HPDE6-E6E7 (cell line): ENCODE data around the gene ASH1L.
A peak's percentile ranks its signal among the peaks of the same experiment; 100 is the strongest.
"Not testable (repeated sequence)": the region's sequence is repeated elsewhere in the genome, so short reads cannot be mapped to it uniquely, and the experiment has no call there.

Source experiments
- DNase-seq: peaks from one replicate; pipeline ENCODE4 v3.0.0; 2011; ENCODE audit warnings: missing footprints; ENCODE audit errors: extremely low spot score

ASH1L gene

DNA sequence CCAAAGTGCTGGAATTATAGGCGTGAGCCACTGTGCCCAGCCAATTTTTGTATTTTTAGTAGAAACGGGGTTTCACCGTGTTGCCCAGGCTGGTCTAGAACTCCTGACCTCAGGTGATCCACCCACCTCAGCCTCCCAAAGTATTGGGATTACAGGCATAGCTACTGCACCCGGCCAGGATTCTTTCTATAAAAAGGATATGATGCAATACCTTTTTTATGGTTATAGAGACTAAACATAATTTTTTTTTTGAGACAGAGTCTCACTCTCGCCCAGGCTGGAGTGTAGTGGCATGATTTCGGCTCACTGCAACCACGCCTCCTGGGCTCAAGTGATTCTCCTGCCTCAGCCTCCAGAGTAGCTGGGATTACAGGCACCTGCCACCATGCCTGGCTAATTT lies 233.7 kb downstream of the ASH1L start:
- not testable (repeated sequence) for DNase-seq

DNA sequence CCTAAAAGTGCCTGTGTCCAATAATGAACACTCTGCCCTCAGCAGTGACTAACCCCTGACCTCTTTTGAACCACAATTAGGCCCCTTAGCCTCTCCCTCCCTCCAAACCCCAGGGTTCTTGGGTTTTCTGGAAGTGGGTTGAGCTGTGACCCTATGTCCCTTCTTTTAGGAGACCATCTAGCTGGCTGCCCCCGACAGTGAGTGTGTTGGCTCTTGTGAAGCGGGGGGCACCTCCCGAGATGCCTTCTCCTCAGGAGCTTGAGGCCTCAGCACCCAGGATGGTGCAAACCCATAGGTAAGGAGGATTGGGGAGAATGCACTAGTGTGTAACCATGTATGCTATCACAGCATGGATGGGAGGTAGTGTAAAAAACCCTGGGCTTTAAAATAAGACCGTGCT lies 234.6 kb downstream of the ASH1L start:
- no peak for DNase-seq

DNA sequence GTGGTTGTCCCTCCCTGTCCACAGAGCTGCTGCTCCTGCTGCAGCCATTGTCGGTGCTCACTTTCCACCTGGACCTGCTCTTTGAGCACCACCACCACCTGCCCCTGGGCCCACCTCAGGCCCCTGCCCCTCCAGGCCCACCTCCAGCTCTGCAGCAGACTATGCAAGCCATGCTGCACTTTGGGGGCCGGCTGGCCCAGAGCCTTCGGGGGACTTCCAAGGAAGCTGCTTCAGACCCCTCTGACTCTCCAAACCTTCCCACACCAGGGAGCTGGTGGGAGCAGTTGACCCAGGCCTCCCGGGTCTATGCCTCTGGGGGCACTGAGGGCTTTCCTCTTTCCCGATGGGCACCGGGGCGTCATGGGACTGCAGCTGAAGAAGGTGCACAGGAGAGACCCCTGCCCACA lies 236.0 kb downstream of the ASH1L start:
- DNase-seq: no peak

DNA sequence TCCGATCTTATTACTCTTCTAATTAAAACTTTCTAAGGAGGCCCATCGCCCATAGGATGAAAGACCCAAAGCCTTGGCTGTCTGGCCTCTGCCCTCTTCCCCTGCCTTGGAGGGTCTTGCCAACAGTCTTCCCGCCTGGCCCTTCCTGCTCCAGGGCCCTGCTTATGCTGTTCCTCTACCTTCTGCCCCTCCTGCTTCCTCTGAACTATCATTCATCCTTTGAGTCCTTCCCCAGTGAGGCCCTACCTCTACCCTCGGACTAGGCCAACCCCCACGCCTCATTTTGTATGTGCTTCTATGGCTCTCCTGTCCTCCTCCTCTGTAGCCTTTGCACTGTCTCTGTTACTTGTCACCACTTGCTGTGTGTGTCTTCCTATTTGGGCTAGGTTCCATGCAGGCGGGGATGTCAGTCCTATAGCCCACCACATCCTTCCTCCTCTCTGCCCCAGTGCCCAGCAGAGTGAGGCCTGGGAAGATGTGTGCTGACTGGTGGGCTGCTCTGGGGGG lies 236.5 kb downstream of the ASH1L start:
- DNase-seq: no peak

DNA sequence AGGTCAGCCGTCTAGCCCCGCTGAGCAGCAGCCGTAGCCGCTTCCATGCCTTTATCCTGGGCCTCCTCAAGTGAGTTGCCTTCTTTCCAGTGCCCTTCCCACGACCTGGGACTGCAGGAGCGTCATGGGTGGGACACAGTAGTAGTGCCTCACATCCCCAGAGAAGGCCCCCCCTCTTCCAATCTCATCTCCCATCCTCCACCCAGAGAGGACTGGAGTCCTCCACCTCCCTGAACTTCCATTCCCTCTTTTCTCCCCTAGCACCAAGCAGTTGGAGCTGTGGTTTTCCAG lies 237.1 kb downstream of the ASH1L start:
- DNase-seq: no peak

DNA sequence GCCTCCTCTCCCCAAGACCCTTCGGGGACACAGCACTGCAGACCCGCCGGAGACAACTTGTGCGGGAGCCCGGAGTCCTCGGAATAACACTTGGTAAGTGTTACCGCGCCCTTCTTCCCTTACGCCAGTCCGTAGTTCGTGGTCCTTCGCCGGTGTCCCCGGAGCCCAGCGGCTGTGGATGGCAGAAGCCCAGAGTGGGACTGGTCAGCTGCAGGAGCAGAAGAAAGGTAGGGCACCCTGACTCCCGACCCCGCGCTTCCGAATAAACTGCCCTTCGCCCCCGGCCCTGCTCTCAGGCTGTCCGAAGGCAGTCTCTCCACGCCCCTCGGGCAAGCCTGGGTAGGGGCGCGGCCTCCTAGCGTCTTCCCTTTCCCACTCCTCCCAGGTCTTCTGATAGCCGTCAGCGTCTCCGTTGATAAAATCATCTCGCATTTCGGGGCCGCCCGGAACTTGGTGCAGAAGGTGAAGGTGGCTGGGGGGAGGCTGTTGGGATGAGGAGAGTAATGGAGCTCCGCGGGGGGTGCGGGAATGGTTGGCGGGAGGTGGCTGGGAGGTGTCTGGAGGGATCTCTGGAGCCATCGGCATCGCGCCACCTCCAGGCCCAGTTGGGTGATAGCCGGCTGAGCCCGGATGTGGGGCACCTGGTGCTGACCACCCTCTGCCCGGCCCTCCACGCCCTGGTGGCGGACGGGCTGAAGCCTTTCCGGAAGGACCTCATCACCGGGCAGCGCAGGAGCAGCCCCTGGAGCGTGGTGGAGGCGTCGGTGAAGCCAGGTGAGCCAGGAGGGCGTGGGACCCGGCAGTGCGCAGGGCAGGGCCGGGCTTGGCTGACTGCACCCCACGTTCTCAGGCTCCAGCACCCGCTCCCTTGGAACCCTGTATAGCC lies 237.6 kb downstream of the ASH1L start:
- DNase-seq: no peak

DNA sequence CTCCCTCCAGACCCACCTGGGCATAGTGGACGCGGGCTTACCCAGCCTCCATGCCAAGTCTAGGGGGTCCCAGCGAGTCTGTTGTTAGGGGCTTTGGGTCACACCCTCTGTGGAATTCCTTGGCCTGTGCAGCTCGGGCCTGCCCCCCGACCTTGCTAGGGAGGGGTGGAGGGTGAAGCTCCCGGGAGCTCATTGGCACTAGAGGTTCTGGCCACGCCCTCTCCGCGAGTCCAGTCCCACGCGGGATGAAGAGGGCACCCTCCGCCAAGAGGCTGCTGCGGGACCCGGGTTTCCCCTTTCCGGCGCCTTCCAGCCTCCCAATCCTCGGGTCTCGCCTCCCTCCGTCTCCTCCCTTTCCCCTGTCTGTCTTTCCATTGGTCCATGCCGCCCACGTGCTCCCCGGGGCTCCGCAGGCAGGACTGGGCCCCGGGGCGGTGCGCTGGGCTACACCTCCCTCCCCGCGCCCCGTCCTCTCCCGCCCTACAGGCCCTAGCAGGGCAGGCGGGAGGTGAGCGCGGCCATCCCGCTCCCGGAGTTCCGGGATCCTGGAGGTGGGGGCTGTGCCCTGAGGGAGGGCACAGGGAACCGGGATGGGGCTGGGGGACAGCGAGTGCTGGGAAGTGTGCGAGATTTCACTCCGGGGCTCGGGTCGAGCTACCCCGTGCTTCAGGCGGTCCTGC lies 238.4 kb downstream of the ASH1L start:
- peak; percentile 93 for DNase-seq

DNA sequence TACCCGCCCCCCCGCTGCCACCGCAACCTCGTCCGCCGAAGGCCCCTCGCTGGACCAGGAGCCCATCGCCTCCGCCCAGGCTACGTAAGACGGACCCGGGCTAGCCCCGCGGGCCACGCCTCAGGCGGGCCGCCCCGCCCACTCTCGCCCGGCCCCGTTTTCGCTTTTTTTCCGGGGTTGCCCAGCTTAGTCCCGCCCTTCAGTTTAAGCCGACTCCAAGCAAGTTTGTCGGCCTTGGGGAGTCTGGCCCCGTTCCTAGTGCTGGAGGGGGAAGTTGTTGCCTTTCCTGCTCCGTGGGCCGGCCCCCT lies 238.9 kb downstream of the ASH1L start:
- peak; percentile 74 for DNase-seq

DNA sequence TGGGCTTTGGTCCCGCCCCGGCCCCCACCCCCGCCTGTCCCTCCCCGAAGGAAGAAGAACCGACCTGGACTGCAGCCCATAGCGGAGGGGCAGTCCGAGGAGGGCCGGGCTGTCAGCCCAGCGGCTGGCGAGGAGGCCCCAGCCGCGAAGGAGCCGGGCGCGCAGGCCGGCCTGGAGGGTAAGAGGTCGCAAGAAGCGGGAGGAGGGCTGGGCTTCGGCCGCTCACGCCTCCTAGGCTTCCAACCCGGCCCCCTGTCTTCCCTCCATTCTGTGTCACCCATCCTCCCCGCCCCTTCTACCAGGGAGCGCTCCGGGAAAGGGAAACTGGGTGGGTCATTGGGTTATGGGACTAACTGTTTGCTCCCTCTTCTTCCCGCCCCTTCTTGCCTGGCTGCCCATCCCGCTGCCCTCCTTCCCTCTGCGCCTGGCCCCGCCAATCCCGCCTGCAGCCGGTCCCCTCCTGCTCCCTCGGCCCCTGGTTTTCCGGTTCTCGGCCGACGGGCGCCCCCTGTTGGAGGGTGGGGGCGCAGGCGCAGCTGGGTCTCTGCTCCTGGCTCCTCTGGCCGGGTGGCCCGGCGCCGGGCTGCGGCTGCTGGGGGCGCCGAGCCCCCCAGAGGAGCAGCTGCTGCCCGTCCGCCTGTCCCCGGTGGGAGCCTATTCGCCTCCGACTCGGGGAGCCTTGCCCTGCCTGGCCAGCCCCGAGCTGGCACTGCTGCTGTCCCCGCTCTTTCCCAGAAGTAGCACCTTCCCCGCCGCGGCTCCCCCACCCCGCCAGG lies 239.5 kb downstream of the ASH1L start:
- peak; percentile 88 for DNase-seq

DNA sequence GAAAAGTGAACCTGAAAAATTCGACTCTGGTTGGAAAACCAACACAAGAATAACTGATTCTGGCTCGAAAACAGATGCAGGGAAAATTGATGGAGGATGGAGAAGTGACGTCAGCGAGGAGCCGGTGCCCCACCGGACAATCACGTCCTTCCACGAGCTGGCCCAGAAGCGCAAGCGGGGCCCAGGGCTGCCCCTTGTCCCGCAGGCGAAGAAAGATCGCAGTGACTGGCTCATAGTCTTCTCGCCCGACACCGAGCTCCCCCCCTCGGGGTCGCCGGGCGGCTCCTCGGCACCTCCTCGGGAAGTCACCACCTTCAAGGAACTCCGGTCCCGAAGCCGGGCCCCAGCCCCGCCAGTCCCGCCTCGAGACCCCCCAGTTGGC lies 240.0 kb downstream of the ASH1L start:
- DNase-seq: no peak

DNA sequence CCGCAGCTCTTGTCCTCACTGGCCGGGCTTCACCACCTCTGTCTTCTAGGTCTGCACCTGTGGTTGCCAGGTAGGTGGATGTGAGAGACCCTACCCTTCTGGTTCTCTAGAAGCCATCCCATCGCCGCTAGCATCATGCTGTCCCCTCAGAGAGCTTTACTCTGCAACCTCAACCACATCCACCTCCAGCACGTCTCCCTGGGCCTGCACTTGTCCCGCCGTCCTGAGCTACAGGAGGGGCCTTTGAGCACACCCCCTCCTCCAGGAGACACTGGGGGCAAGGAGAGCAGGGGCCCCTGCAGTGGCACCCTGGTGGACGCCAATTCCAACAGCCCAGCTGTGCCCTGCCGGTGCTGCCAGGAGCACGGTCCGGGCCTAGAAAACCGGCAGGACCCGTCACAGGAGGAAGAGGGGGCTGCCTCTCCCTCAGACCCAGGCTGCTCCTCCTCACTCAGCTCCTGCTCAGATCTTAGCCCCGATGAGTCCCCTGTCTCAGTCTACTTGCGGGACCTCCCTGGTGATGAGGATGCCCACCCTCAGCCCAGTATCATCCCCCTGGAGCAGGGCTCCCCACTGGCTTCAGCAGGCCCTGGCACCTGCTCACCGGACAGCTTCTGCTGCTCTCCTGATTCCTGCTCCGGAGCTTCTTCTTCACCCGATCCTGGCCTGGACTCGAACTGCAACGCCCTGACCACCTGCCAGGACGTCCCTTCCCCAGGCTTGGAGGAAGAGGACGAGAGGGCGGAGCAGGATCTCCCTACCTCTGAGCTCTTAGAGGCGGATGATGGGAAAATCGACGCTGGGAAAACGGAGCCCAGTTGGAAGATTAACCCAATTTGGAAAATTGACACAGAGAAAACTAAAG lies 240.7 kb downstream of the ASH1L start:
- no peak for DNase-seq

DNA sequence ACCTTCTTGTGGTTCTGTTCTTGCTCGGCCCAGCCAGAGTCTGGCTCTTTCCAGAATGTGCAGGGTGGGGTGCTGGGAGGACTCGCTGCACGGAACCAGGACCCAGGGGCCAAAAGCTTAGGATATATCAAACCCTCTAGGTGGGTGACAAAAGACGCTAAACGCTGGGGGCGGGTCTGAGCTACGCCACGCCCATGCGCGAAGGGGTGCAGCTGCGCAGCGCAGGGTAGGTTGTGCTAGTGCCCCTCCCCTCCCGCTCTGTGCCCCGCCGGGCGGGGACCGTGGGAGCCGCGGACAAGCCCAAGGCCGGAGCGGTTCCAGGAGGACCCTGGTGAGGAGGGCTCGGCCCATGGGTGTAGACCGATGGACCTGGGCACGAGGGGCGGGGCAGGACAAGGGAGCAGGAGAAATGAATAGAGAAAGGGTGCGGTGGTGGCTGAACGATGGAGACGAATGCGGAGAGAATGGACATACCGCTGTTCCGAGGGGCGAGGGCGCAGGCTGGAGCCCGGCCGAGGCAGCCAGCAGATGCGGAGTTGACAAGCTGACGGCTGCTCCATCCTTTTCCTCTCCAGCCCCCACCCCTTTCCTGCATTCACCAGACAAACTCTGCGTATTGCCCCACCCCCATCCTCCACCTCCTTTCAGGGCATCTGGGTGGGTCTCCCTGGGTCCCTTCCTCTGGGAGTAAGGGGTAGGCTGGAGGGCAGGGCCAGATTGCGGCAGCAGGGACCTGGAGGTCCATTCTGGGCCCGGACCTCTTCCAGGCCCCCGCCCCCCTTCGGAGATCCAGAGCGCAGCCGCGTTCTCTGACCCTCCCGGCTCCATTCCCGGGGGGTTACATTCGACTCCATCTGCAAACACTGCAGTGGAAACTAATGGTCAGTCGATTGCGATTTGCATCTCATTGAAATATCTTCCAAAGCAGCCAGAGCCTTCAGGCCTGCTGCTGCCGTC lies 241.7 kb downstream of the ASH1L start, which contains the start of gene RUSC1:
RUSC1 (plus strand) TSS at position 234 of the 957 bp plus-strand sequence. CDS start 880 bp downstream, outside the sequence.
- DNase-seq: no peak

DNA sequence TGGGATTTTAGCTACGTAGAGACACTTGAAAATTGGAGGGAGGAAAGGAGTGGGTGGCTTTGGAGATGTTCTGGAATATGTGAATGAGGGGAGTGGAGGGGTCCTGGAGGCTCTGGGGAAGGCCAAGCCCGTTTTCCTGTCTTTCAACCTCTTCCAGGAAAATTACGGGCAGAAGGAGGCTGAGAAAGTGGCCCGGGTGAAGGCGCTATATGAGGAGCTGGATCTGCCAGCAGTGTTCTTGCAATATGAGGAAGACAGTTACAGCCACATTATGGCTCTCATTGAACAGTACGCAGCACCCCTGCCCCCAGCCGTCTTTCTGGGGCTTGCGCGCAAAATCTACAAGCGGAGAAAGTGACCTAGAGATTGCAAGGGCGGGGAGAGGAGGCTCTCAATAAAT lies 242.4 kb downstream of the ASH1L start:
- no peak for DNase-seq

DNA sequence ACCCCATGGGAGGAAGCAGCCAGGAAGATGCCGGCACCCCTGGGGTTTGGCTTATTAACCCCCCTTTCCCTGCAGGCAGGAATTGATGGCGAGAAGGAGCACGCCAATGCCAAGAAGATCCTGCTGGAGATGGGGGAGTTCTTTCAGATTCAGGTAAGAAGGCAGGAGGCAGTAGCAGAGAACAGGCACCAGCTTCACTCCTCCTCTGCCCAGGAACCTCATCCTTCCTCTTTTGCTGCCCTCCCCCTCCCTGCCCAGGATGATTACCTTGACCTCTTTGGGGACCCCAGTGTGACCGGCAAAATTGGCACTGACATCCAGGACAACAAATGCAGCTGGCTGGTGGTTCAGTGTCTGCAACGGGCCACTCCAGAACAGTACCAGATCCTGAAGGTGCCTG lies 243.1 kb downstream of the ASH1L start:
- no peak for DNase-seq

DNA sequence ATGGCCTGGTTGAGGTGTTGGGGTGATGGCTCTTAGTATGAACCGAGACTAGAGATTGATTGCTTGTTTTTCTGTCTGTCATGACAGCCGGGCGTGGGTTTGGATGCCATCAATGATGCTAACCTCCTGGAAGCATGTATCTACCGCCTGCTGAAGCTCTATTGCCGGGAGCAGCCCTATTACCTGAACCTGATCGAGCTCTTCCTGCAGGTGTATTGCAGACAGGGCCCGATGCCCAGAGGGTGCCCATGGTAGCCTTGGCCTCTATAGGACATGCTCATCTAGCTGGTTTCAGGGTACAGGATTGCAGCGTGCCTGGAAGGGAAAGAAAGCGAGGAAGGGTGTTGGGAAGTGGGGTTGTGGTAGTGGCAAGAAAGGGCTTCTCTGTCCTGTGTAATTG lies 244.5 kb downstream of the ASH1L start:
- DNase-seq: no peak

DNA sequence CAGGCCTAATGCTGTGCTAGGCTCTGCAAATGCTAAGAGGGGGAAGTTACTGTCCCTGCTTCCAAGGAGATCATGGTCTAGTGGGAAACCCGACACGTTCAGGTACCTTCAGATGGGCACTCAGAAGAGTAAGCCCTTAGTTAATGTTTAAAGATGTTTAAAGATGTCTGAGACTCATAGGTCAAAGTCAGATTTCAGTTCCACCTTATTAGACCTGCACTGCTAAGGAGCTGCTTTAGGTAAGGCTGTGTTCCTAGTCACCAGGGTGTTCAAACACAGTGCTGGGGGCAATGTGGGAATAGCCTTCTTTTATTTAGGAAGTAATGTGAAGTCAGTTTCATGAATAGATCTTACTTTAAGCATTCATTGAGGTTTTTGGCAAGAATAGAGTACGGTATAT lies 245.7 kb downstream of the ASH1L start:
- DNase-seq: no peak

DNA sequence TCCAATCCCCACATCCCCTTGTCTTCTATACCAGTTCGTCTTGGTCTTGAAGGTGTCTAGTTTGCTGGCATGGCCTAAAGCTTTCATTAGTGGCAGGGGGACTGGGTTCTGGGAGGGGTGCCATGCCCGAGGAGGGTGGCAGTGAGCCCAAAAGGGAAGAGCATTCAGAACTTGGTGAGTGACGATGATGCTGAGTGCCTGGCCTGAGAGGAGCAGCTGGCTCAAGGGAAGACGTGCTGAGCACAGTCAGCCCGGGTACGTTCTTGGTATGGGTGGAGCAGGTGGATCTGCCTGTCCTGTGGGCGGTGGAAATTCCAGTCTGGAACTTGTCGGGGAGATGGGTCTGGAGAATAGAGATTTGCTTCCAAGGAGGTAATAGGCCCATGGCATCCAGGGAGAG lies 249.3 kb downstream of the ASH1L start:
- no peak for DNase-seq

DNA sequence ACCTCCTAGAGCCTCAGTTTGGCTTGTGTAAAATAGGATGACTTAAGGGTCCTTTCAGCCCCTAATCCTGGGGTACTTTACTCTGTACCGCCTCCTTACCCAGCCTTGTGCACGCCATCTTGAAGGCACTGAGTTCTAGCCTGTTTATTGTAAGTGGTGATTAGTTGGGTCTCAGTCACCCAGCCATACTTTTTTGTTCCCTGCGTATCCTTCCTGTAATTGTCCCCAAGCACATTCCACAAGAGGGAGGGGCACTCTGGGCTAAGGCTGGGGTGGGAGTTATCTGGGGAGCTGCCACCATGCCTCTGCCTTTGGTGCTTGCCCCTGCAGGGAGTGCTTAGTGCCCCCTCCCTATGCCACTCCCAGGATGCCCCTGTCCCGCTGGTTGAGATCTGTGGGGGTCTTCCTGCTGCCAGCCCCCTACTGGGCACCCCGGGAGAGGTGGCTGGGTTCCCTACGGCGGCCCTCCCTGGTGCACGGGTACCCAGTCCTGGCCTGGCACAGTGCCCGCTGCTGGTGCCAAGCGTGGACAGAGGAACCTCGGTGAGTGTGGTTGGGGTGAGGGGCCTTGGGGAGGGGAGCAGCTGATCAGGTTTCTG lies 253.1 kb downstream of the ASH1L start:
- no peak for DNase-seq

DNA sequence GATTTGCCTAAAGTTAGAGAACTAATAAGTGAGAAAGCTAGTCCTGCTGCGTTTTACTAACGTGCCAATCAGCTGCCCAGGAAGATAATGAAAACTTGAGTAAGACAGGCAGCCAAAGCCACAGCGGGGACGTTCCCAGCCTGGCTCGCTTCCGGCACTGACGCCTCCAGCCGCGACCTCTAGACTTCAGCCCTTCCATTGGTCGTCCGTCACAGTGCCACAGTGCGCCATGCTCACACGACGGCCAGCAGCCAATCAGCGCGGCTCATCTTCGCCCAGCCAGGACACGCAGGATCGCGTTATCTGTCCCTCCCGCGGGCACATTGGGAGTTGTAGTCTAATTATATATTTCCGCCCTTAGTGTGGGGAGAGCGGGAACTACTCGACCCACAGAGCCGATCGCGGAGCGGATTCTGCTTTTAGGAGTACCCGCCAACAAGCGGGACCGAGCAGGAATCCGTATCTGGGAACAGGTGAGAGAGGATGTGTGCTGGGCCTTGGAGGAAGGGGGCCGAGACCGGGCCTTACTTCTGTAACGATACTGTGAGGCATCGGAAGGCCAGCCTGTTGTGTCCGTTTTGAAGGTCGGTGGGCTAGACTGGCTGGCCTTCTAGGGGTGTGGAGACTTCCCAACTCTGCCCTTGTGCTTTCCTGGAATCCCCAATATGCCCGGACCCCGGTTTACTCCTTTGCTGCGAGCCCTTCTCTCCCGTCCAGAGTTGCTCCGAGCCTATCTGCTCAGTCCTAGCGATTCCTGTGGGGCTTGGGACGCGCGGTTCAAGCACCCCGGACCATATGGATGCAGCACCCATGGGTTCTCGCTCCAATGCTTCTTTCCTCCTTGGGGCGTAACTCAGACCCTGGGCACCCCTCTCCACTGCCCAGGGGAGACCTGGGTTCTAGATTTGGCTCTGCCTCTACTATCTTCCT lies 253.8 kb downstream of the ASH1L start, which contains the start of gene FDPS:
FDPS (plus strand) TSS at position 374 of the 930 bp plus-strand sequence. CDS start 924 bp downstream, outside the sequence.
- DNase-seq: peak; percentile 98
